Mucosa of descending colon (tissue), 3 donors: ENCODE results near the gene HMG20A. TPM values are rescaled to one million over a fixed set of nuclear protein-coding genes. Genes with fewer than 3 reads are reported as not detected.

Source experiments
- ATAC-seq: fragments of 200-7000 bp; cut with Tn5 transposase; one replicate; pipeline ENCODE4 v1.9.1; 2020; ENCODE audit warnings: mild to moderate bottlenecking, moderate library complexity
- DNase-seq, 3 donors: peaks; one replicate each; pipeline ENCODE4 v3.0.0-alpha.2; 2020
- H3K36me3 ChIP-seq: fragments of 200-600 bp; one replicate; pipeline ENCODE4 v1.8.0; 2021; ENCODE audit warnings: low read depth, mild to moderate bottlenecking
- H3K4me1 ChIP-seq: fragments of 200-600 bp; one replicate; pipeline ENCODE4 v1.8.0; 2021; ENCODE audit warnings: low read depth, mild to moderate bottlenecking
- H3K4me3 ChIP-seq: fragments of 200-600 bp; one replicate; pipeline ENCODE4 v1.8.0; 2021; ENCODE audit warnings: mild to moderate bottlenecking
- H3K9me3 ChIP-seq: fragments of 200-600 bp; one replicate; pipeline ENCODE4 v1.8.0; 2021; ENCODE audit warnings: mild to moderate bottlenecking
- intact Hi-C, 2 donors: fragments of 100-400 bp; cut with DNase I in 1 of 2; cut with micrococcal nuclease in 1 of 2; formaldehyde crosslinking; loops; one replicate each; pipeline versions ENCODE4 v1.11.0 to v1.11.1; 2022; cut with DNase I, micrococcal nuclease
- total RNA-seq, 3 donors: library from RNA; stranded (reverse); fragmentation: NEBNext Ultra II Directional in 2 of 3; extraction: Animal tissue kit (Norgen Biotek cat#: 25700) in 2 of 3; gene quantifications; one replicate each; pipeline versions ENCODE4 v1.2.1 to v1.2.4, GENCODE V29; 2021 to 2023
- TF ChIP-seq, protein P1 (sequence below): fragments of 200-600 bp; IDR thresholded peaks from one replicate; pipeline ENCODE4 v1.8.0; 2022; ENCODE audit warnings: antibody characterized with exemption, mild to moderate bottlenecking
- donor health status: DM: no; HTN: no; CAD: no; lungs with moderate emphysema.
- donor health status: DM: no; HTN: no; CAD: no.
- donor health status: DM: no; HTN: yes; CAD: no.

HMG20A gene
- total RNA-seq, 3 donors from 2014 or later = 27.5 to 37.1 (median 34.7) TPM

DNA sequence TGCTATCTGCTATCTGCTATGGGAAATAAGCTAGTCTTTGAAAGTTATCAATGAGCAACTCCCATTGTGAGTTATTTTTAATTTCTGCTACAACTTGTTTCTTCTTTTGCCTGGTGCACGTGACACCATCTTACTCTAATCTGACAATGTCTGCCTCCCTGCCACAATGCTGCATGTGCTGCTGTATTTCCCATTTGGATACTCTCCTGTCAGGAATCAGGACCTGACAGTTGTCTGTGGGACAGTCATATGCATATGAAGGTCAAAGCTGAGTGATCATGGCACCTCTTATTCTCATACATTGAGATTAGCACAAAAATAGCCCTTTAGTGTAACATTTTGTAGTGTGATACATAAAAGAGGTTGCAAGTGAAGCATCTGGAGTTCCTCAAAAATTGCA, 45.8 kb downstream of the HMG20A start:
- no peak overlapping the region for H3K4me3 ChIP-seq
- no peaks in the 10 kb centered on the region for H3K4me1 ChIP-seq
- H3K36me3 ChIP-seq = peaks cover 3% of the 10 kb centered on the region
- DNase-seq (no peak), ATAC-seq (no peak)
- TF ChIP-seq, protein P1, sequence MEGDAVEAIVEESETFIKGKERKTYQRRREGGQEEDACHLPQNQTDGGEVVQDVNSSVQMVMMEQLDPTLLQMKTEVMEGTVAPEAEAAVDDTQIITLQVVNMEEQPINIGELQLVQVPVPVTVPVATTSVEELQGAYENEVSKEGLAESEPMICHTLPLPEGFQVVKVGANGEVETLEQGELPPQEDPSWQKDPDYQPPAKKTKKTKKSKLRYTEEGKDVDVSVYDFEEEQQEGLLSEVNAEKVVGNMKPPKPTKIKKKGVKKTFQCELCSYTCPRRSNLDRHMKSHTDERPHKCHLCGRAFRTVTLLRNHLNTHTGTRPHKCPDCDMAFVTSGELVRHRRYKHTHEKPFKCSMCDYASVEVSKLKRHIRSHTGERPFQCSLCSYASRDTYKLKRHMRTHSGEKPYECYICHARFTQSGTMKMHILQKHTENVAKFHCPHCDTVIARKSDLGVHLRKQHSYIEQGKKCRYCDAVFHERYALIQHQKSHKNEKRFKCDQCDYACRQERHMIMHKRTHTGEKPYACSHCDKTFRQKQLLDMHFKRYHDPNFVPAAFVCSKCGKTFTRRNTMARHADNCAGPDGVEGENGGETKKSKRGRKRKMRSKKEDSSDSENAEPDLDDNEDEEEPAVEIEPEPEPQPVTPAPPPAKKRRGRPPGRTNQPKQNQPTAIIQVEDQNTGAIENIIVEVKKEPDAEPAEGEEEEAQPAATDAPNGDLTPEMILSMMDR = no peak
- intact Hi-C loops = no loop called here
- no peaks in the 10 kb centered on the region for H3K9me3 ChIP-seq

DNA sequence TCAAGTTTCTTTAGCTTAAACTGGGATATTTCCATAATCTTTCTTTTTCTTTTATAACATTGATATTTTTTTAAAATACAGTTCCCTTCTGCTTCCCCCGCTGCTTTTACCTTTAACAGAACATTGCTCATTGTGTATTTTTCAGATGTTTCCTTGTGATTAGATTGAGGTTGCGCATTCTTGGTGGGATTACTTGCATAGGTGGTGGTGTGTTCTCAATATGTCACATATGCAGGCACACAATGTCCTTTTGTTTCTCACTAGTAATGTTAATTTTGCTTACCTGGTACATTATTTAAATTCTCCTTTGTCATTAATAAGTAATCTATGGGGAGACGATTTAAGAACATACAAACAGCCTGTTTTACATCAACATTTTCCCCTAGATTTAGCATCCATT, 48.2 kb downstream of the HMG20A start:
- no peak for ATAC-seq
- H3K9me3 ChIP-seq = no peaks in the 10 kb centered on the region
- TF ChIP-seq, protein P1 = no peak
- DNase-seq = no peak
- H3K4me3 ChIP-seq = no peak overlapping the region
- H3K36me3 ChIP-seq = peaks cover 8% of the 10 kb centered on the region
- intact Hi-C loops = no loop called here
- H3K4me1 ChIP-seq = no peaks in the 10 kb centered on the region

DNA sequence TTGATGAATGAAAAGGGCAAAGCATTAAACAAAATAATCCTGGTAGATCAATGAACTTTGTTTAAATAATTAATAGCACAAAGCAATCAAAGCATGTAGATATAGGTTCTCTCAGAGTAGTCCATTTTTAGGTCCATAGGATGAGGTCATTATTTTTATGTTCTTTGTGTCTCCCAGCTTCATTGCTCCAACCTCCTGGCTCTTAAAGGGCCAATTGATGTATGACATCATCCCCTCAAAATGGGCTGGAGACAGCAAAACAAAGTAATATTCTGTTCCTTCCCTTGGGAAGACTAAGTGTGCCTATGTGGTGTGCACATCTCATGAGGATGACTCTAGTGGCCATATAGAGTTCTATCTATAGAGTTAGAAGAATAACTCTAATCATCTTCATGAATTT, 49.5 kb downstream of the HMG20A start:
- TF ChIP-seq, protein P1 = no peak
- no peak for ATAC-seq
- H3K36me3 ChIP-seq = peaks cover 8% of the 10 kb centered on the region
- H3K4me1 ChIP-seq = no peaks in the 10 kb centered on the region
- no peaks in the 10 kb centered on the region for H3K9me3 ChIP-seq
- intact Hi-C loops = no loop called here
- DNase-seq = no peak
- H3K4me3 ChIP-seq = no peak overlapping the region

DNA sequence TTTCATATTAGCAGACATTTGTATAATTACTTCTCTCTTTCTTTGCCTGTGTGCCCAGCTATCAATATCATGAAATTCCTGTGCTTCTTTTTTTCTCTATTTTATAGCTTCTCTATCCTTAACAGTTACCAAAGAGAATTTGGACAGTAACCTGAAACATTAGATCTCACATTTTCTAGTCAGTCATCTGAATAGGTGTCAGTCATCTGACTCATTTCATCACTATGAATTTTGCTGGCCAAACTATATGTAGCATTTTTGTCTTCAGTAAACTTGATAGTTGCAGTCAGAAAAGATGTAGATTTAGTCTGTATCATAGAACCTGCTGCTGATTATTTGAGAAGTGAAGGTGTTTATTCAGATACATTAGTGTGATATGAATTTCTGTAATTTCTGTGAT, 52.6 kb downstream of the HMG20A start:
- Histone ChIP-seq H3K9me3 (no peaks in the 10 kb centered on the region), H3K4me1 (no peaks in the 10 kb centered on the region), H3K36me3 (peaks cover 7% of the 10 kb centered on the region), H3K4me3 (no peak overlapping the region)
- no peak for DNase-seq
- ATAC-seq = no peak
- TF ChIP-seq, protein P1 = no peak
- intact Hi-C loops = no loop called here

DNA sequence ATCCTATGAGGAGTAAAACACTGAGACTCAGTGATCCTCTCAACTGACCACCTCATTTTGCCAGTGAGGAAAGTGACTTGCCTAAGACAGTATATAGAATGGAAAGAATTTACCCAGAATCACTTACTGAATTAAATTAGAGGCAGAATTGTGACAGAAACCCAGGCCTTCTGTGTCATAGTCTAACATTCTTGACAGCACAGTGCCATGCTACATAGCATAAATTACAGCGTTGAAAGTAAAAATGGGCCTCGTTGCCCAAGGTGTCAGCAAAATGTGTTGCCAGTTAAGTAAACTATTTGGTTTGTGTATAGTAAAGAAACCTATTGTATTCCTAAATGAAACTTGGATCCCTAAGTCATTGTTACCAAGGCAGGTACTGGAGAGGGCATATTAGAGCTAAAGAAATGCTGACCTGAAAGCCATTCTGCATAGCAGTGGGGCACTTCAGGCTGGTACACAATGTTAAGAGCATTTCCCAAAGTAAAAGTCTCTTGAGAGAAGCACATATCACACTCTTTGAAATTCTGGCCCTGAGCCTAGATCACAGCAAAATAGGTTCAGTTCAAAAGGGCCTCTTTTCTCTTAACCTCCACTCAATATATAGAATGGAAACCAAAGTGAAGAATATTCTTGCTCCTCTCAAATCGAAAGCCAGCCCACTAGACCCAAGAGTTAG, 53.8 kb downstream of the HMG20A start:
- TF ChIP-seq, protein P1 = no peak
- intact Hi-C loops = no loop called here
- Histone ChIP-seq H3K9me3 (no peaks in the 10 kb centered on the region), H3K4me1 (no peaks in the 10 kb centered on the region), H3K4me3 (no peak overlapping the region), H3K36me3 (peaks cover 12% of the 10 kb centered on the region)
- DNase-seq (no peak), ATAC-seq (no peak)

DNA sequence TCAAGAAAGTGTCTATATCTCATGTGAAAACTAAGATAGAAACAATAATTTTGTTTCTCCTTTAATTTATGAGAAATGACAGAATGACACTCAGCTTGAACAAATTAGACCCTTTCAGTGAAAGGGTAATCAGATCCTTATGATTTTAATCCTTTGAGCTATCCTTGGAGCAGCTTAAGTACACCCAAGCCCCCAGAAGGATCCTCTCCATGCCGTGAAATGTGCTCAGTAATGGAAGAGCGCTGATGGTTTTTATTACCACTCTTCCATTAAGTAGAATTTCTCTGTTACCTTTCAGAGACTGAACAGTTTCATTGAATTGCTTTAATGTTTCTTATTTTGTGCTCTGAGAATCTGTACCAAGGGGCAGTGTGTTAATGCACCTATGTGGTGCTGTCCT, 54.3 kb downstream of the HMG20A start:
- Histone ChIP-seq H3K4me1 (no peaks in the 10 kb centered on the region), H3K4me3 (no peak overlapping the region), H3K9me3 (no peaks in the 10 kb centered on the region), H3K36me3 (peaks cover 12% of the 10 kb centered on the region)
- TF ChIP-seq, protein P1 = no peak
- ATAC-seq (no peak), DNase-seq (no peak)
- intact Hi-C loops = no loop called here
